T-cell (primary cell): Measurements from ENCODE around the gene TAF4. TPM values are rescaled to one million over a fixed set of nuclear protein-coding genes. Genes with fewer than 3 reads are reported as not detected.

Source experiments
- ATAC-seq, 4 experiments: fragments of 200-7000 bp in 3 of 4; fragments of 150-1000 bp in 1 of 4; cut with Tn5 transposase; replicated peaks in 1 of 4; 1 replicate in 3 of 4; 2 replicates in 1 of 4; pipeline ENCODE4 v1.10.0; 2021; ENCODE audit warnings: moderate library complexity in 3 of 4, mild to moderate bottlenecking in 2 of 4, moderate number of reproducible peaks in 1 of 4
- CTCF ChIA-PET, 2 donors: fragments of 300-600 bp; sonication (Branson Sonifier 250); formaldehyde crosslinking; loops; one replicate each; lab custom pipeline; 2022; ENCODE audit warnings: antibody characterized with exemption in 2 of 2; lab: Charles Lee
- POLR2A ChIA-PET, 2 donors: fragments of 300-600 bp; sonication (Branson Sonifier 250); formaldehyde crosslinking; loops; one replicate each; lab custom pipeline; 2022; ENCODE audit warnings: antibody characterized with exemption in 2 of 2; lab: Charles Lee
- DNase-seq, 35 experiments: peaks; one replicate each; pipeline versions ENCODE4 v3.0.0 to v3.0.0-alpha.2; 2013 to 2023
- H3K27ac ChIP-seq: one replicate; pipeline ENCODE4 v1.5.1; 2013; ENCODE audit warnings: low read length
- H3K27me3 ChIP-seq, 2 experiments: replicated peaks in 1 of 2; 1 replicate in 1 of 2; 2 replicates in 1 of 2; pipeline versions ENCODE4 v1.6.1 to v1.7.0; 2013; ENCODE audit warnings: low read length in 1 of 2, mixed read lengths in 1 of 2; ENCODE audit not compliant: control insufficient read depth in 2 of 2, insufficient read depth in 2 of 2; ENCODE audit errors: extremely low read depth in 1 of 2
- H3K36me3 ChIP-seq, 2 donors: 1 replicate in 1 of 2; 2 replicates in 1 of 2; pipeline versions ENCODE4 v1.6.1 to v1.7.0; 2013; ENCODE audit warnings: low read length in 1 of 2; ENCODE audit not compliant: control insufficient read depth in 2 of 2, insufficient read depth in 1 of 2; ENCODE audit errors: extremely low read depth in 1 of 2
- H3K4me1 ChIP-seq, 2 experiments: 1 replicate in 1 of 2; 2 replicates in 1 of 2; pipeline versions ENCODE4 v1.6.1 to v1.7.0; 2013; ENCODE audit warnings: low read length in 2 of 2, mixed read lengths in 1 of 2; ENCODE audit not compliant: insufficient read depth in 2 of 2, control insufficient read depth in 1 of 2; ENCODE audit errors: extremely low read depth in 1 of 2
- H3K4me3 ChIP-seq, 2 donors: 1 replicate in 1 of 2; 2 replicates in 1 of 2; pipeline versions ENCODE4 v1.5.1 to v1.7.0; 2013; ENCODE audit warnings: mild to moderate bottlenecking in 2 of 2, low read length in 1 of 2, moderate library complexity in 1 of 2; ENCODE audit not compliant: control insufficient read depth in 1 of 2; ENCODE audit errors: extremely low read depth in 1 of 2
- H3K9me3 ChIP-seq: 2 replicates; pipeline ENCODE4 v1.7.0; 2013
- H3K27ac Mint-ChIP-seq, 2 donors: one replicate each; pipeline ENCODE4 v1.8.0; 2020 to 2021; ENCODE audit warnings: mild to moderate bottlenecking in 2 of 2, mixed read lengths in 2 of 2
- H3K27me3 Mint-ChIP-seq, 2 donors: one replicate each; pipeline ENCODE4 v1.8.0; 2021 to 2022; ENCODE audit warnings: mixed read lengths in 2 of 2
- H3K36me3 Mint-ChIP-seq: one replicate; pipeline ENCODE4 v1.8.0; 2021; ENCODE audit warnings: mixed read lengths
- H3K4me1 Mint-ChIP-seq, 3 donors: one replicate each; pipeline ENCODE4 v1.8.0; 2020 to 2022; ENCODE audit warnings: mixed read lengths in 3 of 3, mild to moderate bottlenecking in 1 of 3
- H3K4me3 Mint-ChIP-seq, 3 donors: one replicate each; pipeline ENCODE4 v1.8.0; 2020 to 2022; ENCODE audit warnings: mild to moderate bottlenecking in 3 of 3, mixed read lengths in 3 of 3, moderate library complexity in 3 of 3
- H3K9me3 Mint-ChIP-seq, 3 donors: one replicate each; pipeline ENCODE4 v1.8.0; 2020 to 2022; ENCODE audit warnings: mixed read lengths in 3 of 3
- WGBS: methylation state at CpG from one replicate; pipeline ENCODE4 v1.1.5; 2013; ENCODE audit warnings: missing lambda C conversion rate; ENCODE audit not compliant: insufficient coverage; 5-methylcytosine and 5-hydroxymethylcytosine counted together
- total RNA-seq, 35 experiments: library from RNA in 6 of 35; stranded (reverse) in 6 of 35; fragments of 120-200 nt in 1 of 35; gene quantifications; one replicate each; pipeline versions ENCODE4 v1.2.1 to v1.2.4 and lab custom pipeline; 2013 to 2026

Gene TAF4
- total RNA-seq, 5 donors from 2014 or later (not counting 1 experiment from before 2014, with no cell fraction given), result 21.7 to 39.5 (median 35.2) TPM

- no peak overlapping the region for H3K27ac ChIP-seq
- H3K4me3 ChIP-seq, result no peak overlapping the region
- Mint-ChIP-seq H3K4me3 (no peak overlapping the region), H3K4me1 (no peaks in the 10 kb centered on the region), H3K9me3 (no peaks in the 10 kb centered on the region), H3K27me3 (no peaks in the 10 kb centered on the region), H3K27ac (no peak overlapping the region), H3K36me3 (peaks cover 82% of the 10 kb centered on the region)
- peaks cover 20 to 86% of the 10 kb centered on the region in 2 donors for H3K36me3 ChIP-seq
- POLR2A ChIA-PET, result no interaction called here
- CTCF ChIA-PET, result no interaction called here
- H3K9me3 ChIP-seq, result no peaks in the 10 kb centered on the region
- H3K4me1 ChIP-seq, result no peaks in the 10 kb centered on the region
- no peak for DNase-seq
- no peak for ATAC-seq
- WGBS, result 98% methylated on average over 9 of the region's 19 CpGs
- H3K27me3 ChIP-seq, result no peaks in the 10 kb centered on the region
These were observed 67.1 kb downstream of the TAF4 start for GRCh38 chr20:61998343-61999121.

GRCh38 chr20:61997891-61998290 is 67.8 kb downstream of the TAF4 start:
- Histone ChIP-seq H3K27ac (no peak overlapping the region), H3K4me1 (no peaks in the 10 kb centered on the region), H3K36me3 (peaks cover 18 to 86% of the 10 kb centered on the region in 2 donors), H3K27me3 (no peaks in the 10 kb centered on the region), H3K9me3 (no peaks in the 10 kb centered on the region), H3K4me3 (no peak overlapping the region)
- ATAC-seq (no peak), DNase-seq (no peak)
- WGBS, result 97% methylated on average over 6 of the region's 10 CpGs
- Mint-ChIP-seq H3K9me3 (peaks cover 0 to 3% (median 2%) of the 10 kb centered on the region in 3 donors), H3K27ac (no peak overlapping the region), H3K4me1 (no peaks in the 10 kb centered on the region), H3K36me3 (peaks cover 86% of the 10 kb centered on the region), H3K27me3 (no peaks in the 10 kb centered on the region), H3K4me3 (no peak overlapping the region)
- CTCF ChIA-PET, result no interaction called here
- POLR2A ChIA-PET, result interaction anchor here in 1 of 2 donors (0.5 kb wide), 1 partner anchor 92 kb away, joined by 3 read pairs; no protein-coding TSS in a partner anchor

- Mint-ChIP-seq H3K4me1 (no peaks in the 10 kb centered on the region), H3K27me3 (no peaks in the 10 kb centered on the region), H3K27ac (no peak overlapping the region), H3K4me3 (no peak overlapping the region), H3K36me3 (peaks cover 87% of the 10 kb centered on the region), H3K9me3 (peaks cover 4 to 7% (median 7%) of the 10 kb centered on the region in 3 donors)
- H3K27me3 ChIP-seq, result no peaks in the 10 kb centered on the region
- H3K9me3 ChIP-seq, result no peaks in the 10 kb centered on the region
- no peak overlapping the region for H3K4me3 ChIP-seq
- peaks cover 17 to 85% of the 10 kb centered on the region in 2 donors for H3K36me3 ChIP-seq
- ATAC-seq (no peak), DNase-seq (no peak)
- 100% methylated on average over 5 of the region's 10 CpGs for WGBS
- ChIA-PET POLR2A (interaction anchor here in 1 of 2 donors (0.5 kb wide), 1 partner anchor 92 kb away, joined by 3 read pairs; no protein-coding TSS in a partner anchor), CTCF (no interaction called here)
- H3K4me1 ChIP-seq, result no peaks in the 10 kb centered on the region
- no peak overlapping the region for H3K27ac ChIP-seq
These were observed 68.3 kb downstream of the TAF4 start for GRCh38 chr20:61997372-61997771.

GRCh38 chr20:61994546-61994945 is 71.1 kb downstream of the TAF4 start:
- peaks cover 90% of the 10 kb centered on the region for H3K36me3 Mint-ChIP-seq
- H3K9me3 Mint-ChIP-seq, result peaks cover 13 to 19% (median 19%) of the 10 kb centered on the region in 3 donors
- Histone ChIP-seq H3K27ac (no peak overlapping the region), H3K4me1 (peaks cover 0 to 12% of the 10 kb centered on the region in 2 experiments), H3K9me3 (no peaks in the 10 kb centered on the region), H3K27me3 (no peaks in the 10 kb centered on the region), H3K4me3 (no peak overlapping the region), H3K36me3 (peaks cover 13 to 80% of the 10 kb centered on the region in 2 donors)
- ATAC-seq (no peak), DNase-seq (no peak)
- CTCF ChIA-PET, result interaction anchor here in 1 of 2 donors (1.6 kb wide), 1 partner anchor 16 kb away, joined by 4 read pairs; no protein-coding TSS in a partner anchor
- no peak overlapping the region for H3K4me3 Mint-ChIP-seq
- no peaks in the 10 kb centered on the region for H3K27me3 Mint-ChIP-seq
- WGBS, result 97% methylated on average over 6 of the region's 8 CpGs
- no peak overlapping the region for H3K27ac Mint-ChIP-seq
- POLR2A ChIA-PET, result no interaction called here
- H3K4me1 Mint-ChIP-seq, result peaks cover 0 to 6% (median 0%) of the 10 kb centered on the region in 3 donors

GRCh38 chr20:61993058-61993457 is 72.6 kb downstream of the TAF4 start:
- CTCF ChIA-PET, result interaction anchor here in 1 of 2 donors (1.6 kb wide), 1 partner anchor 17 kb away, joined by 4 read pairs; no protein-coding TSS in a partner anchor
- H3K36me3 ChIP-seq, result peaks cover 9 to 74% of the 10 kb centered on the region in 2 donors
- Mint-ChIP-seq H3K27me3 (no peaks in the 10 kb centered on the region), H3K27ac (no peak overlapping the region), H3K9me3 (peaks cover 13 to 19% (median 19%) of the 10 kb centered on the region in 3 donors), H3K4me1 (peaks cover 0 to 9% (median 0%) of the 10 kb centered on the region in 3 donors), H3K36me3 (peaks cover 87% of the 10 kb centered on the region), H3K4me3 (no peak overlapping the region)
- H3K27ac ChIP-seq, result no peak overlapping the region
- WGBS, result 98% methylated on average over 12 of the region's 15 CpGs
- POLR2A ChIA-PET, result no interaction called here
- H3K4me1 ChIP-seq, result peaks cover 0 to 20% of the 10 kb centered on the region in 2 experiments
- ATAC-seq, result no peak
- no peak overlapping the region for H3K4me3 ChIP-seq
- DNase-seq, result no peak
- no peaks in the 10 kb centered on the region for H3K27me3 ChIP-seq
- no peaks in the 10 kb centered on the region for H3K9me3 ChIP-seq

- Mint-ChIP-seq H3K36me3 (peaks cover 90% of the 10 kb centered on the region), H3K4me3 (no peak overlapping the region), H3K27ac (no peak overlapping the region), H3K9me3 (peaks cover 13 to 19% (median 19%) of the 10 kb centered on the region in 3 donors), H3K27me3 (no peaks in the 10 kb centered on the region), H3K4me1 (peaks cover 0 to 11% (median 4%) of the 10 kb centered on the region in 3 donors)
- no peak overlapping the region for H3K27ac ChIP-seq
- H3K4me3 ChIP-seq, result peak overlapping the region in 1 of 2 donors; percentile 15
- POLR2A ChIA-PET, result no interaction called here
- 90% methylated on average over 2 of the region's 6 CpGs for WGBS
- no peaks in the 10 kb centered on the region for H3K9me3 ChIP-seq
- peaks cover 18 to 66% of the 10 kb centered on the region in 2 donors for H3K36me3 ChIP-seq
- CTCF ChIA-PET, result no interaction called here
- ATAC-seq (no peak), DNase-seq (no peak)
- H3K27me3 ChIP-seq, result no peaks in the 10 kb centered on the region
- peaks cover 0 to 20% of the 10 kb centered on the region in 2 experiments for H3K4me1 ChIP-seq
These were observed 74.2 kb downstream of the TAF4 start for GRCh38 chr20:61991476-61991875.
